ENCODE measurements around the gene MAN1B1. TPM values are rescaled to one million over a fixed set of nuclear protein-coding genes. Genes with fewer than 3 reads are reported as not detected.

The MAN1B1 gene
- total RNA-seq, 1 experiment from 2014 or later, result 50.9 TPM

- Histone ChIP-seq H3K27ac (ENCODE audit: low read depth, low read length) (peak overlapping the region; percentile 98), H3K36me3 (ENCODE audit: control insufficient read depth in 1 of 2, insufficient read depth in 2 of 2, low read length in 2 of 2) (peaks cover 0 to 8% of the 10 kb centered on the region in 2 experiments; a peak in 1 of 4 replicates), H4K20me1 (ENCODE audit: insufficient read depth) (no peaks in the 10 kb centered on the region), H3K79me2 (ENCODE audit: insufficient read depth, low read length) (peaks cover 17% of the 10 kb centered on the region; the same call in 1 of the 2 replicates), H3K9me3 (ENCODE audit: control insufficient read depth in 1 of 2, insufficient read depth in 1 of 2, low read depth in 1 of 2, low read length in 2 of 2) (no peaks in the 10 kb centered on the region), H3K27me3 (ENCODE audit: insufficient read depth, low read length) (no peaks in the 10 kb centered on the region), H2AFZ (ENCODE audit: low read depth, low read length, poor library complexity, severe bottlenecking) (no peak overlapping the region), H3K9ac (ENCODE audit: low read length) (peak overlapping the region; percentile 50), H3K9me2 (ENCODE audit: insufficient read depth) (no peaks in the 10 kb centered on the region), H3K4me2 (ENCODE audit: low read length) (peak overlapping the region; percentile 98), H3K4me3 (replicated peaks in 1 of 2; ENCODE audit: low read depth in 1 of 2, low read length in 2 of 2) (peak overlapping the region in 1 of 2 experiments; percentile 23; a peak in 1 of 4 replicates), H3K4me1 (ENCODE audit: control insufficient read depth in 1 of 2, insufficient read depth in 2 of 2, low read length in 2 of 2) (peaks cover 38 to 67% of the 10 kb centered on the region in 2 experiments)
- ChIA-PET RAD21 (ENCODE audit: low non-redundant PET in 1 of 2, low total read pairs in 2 of 2, uncharacterized antibody in 2 of 2, unreplicated experiment in 2 of 2) (interaction anchor here in 1 of 2 experiments (0.6 kb wide), 1 partner anchor 10 kb away, joined by 4 read pairs; no protein-coding TSS in a partner anchor), POLR2A (interaction anchor here (4.8 kb wide), 1 partner anchor 13 kb away, joined by 43 read pairs; the partner anchor contains the start of gene SAPCD2), CTCF (interaction anchor here (1.6 to 4.8 kb wide), 3 partner anchors 14 to 36 kb away, joined by 3 to 49 read pairs (median 9); partner anchors contain the start of genes NPDC1 and SAPCD2)
- ATAC-seq (no peak), DNase-seq (ENCODE audit: low read depth, low spot score) (no peak)
- intact Hi-C loops (cut with micrococcal nuclease), result no loop called here
- BruUV-seq (replicated peaks), result no TSS peak
- TF ChIP-seq YY1 (IDR thresholded peaks at IDR 0.05; ENCODE audit: extremely low read depth, insufficient replicate concordance, low read depth, low read length), result no peak
- no peak for TF ChIP-seq EZH2 (IDR thresholded peaks at IDR 0.05)
- TF ChIP-seq ZNF274 (IDR thresholded peaks at IDR 0.05; ENCODE audit: low read depth, low read length), result no peak
- no peak for TF ChIP-seq CBX3 (IDR thresholded peaks at IDR 0.05; ENCODE audit: low read depth)
- no peak for TF ChIP-seq REST (IDR thresholded peaks at IDR 0.05; ENCODE audit: low read depth)
- no peak for TF ChIP-seq POLR2AphosphoS5 (IDR thresholded peaks at IDR 0.05; ENCODE audit: low read depth, low read length)
- TF ChIP-seq, protein P1, sequence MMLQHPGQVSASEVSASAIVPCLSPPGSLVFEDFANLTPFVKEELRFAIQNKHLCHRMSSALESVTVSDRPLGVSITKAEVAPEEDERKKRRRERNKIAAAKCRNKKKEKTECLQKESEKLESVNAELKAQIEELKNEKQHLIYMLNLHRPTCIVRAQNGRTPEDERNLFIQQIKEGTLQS (IDR thresholded peaks at IDR 0.05), result no peak
- no peak for TF ChIP-seq CTCF (IDR thresholded peaks at IDR 0.05 in 2 of 3, conservative IDR thresholded peaks at IDR 0.05 in 1 of 3; ENCODE audit: borderline replicate concordance in 1 of 3, insufficient read depth in 1 of 3, low read depth in 2 of 3, low read length in 2 of 3)
- no peak for TF ChIP-seq ZBTB33 (IDR thresholded peaks at IDR 0.05; ENCODE audit: extremely low read depth, insufficient replicate concordance, low read length)
- no peak for TF ChIP-seq JUND (IDR thresholded peaks at IDR 0.05)
- TF ChIP-seq, protein P2, sequence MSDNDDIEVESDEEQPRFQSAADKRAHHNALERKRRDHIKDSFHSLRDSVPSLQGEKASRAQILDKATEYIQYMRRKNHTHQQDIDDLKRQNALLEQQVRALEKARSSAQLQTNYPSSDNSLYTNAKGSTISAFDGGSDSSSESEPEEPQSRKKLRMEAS (IDR thresholded peaks at IDR 0.05), result no peak
- no peak for TF ChIP-seq RAD21 (IDR thresholded peaks at IDR 0.05; ENCODE audit: low read depth)
- no peak for TF ChIP-seq SIN3A (IDR thresholded peaks at IDR 0.05; ENCODE audit: low read depth)
- no peak for TF ChIP-seq SRF (IDR thresholded peaks at IDR 0.05; ENCODE audit: low read depth)
These were observed 3.9 kb upstream of the MAN1B1 start for GRCh38 chr9:137082925-137083290.

All from HCT116 (cell line).